D721Med (cell line): ENCODE data around the gene WDR12.

Experiments
- DNase-seq: peaks from one replicate; pipeline ENCODE4 v3.0.0; 2011; ENCODE audit warnings: low spot score; ENCODE audit not compliant: insufficient read length
- FAIRE-seq: peaks from 2 replicates; lab custom pipeline; 2011; peaks lifted over from hg19 to GRCh38; lab: Jason Lieb, UNC
- TF ChIP-seq, protein P1 (sequence below): IDR thresholded peaks from 2 replicates; pipeline ENCODE4 v1.5.1; 2012; ENCODE audit warnings: mild to moderate bottlenecking, control low read depth; ENCODE audit not compliant: insufficient read depth; ENCODE audit errors: missing control alignments

WDR12 gene

DNA sequence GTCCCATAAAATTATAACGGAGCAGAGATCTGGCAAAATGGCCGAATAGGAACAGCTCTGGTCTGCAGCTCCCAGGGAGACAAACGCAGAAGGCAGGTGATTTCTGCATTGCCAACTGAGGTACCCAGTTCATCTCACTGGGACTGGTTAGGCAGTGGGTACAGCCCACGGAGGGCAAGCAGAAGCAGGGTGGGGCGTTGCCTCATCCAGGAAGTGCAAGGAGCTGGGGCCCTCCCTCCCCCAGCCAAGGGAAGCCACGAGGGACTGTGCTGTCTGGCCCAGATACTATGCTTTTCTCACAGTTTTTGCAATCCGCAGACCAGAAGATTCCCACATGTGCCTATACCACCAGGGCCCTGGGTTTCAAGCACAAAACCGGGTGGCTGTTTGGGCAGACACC, 62.7 kb downstream of the WDR12 start:
- TF ChIP-seq, protein P1, sequence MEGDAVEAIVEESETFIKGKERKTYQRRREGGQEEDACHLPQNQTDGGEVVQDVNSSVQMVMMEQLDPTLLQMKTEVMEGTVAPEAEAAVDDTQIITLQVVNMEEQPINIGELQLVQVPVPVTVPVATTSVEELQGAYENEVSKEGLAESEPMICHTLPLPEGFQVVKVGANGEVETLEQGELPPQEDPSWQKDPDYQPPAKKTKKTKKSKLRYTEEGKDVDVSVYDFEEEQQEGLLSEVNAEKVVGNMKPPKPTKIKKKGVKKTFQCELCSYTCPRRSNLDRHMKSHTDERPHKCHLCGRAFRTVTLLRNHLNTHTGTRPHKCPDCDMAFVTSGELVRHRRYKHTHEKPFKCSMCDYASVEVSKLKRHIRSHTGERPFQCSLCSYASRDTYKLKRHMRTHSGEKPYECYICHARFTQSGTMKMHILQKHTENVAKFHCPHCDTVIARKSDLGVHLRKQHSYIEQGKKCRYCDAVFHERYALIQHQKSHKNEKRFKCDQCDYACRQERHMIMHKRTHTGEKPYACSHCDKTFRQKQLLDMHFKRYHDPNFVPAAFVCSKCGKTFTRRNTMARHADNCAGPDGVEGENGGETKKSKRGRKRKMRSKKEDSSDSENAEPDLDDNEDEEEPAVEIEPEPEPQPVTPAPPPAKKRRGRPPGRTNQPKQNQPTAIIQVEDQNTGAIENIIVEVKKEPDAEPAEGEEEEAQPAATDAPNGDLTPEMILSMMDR = no peak
- no peak for DNase-seq
- FAIRE-seq = no peak

DNA sequence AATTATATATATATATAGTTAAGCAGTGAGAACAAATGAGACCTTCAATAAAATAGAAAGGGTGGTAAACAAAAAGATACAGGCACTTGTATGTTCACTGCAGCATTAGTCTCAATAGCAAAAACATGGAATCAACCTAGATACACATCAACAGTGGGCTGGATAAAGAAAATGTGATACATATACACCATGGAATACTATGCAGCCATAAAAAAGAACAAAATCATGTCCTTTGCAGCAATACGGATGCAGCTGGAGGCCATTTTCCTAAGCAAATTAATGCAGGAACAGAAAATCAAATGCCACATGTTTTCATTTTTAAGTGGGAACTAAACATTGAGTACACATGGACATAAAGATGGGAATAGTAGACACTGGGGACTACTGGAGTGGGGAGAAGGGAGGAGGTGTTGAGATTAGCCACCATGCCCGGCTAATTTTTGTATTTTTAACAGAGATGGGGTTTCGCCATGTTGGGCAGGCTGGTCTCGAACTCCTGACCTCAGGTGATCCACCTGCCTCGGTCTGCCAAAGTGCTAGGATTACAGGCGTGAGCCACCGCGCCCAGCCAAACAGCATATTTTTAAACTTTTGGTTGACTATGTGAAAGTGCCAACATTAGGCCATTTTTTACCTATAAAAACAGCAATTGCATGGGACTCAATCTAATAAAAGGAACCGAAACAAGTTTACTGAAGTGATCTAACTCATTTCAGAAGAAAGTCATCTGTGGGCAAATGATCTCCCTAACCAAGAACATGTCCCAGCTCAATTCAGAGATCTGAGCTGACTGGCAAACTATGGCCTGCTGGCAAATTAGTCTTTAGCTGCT, 63.6 kb downstream of the WDR12 start:
- TF ChIP-seq, protein P1 = no peak
- DNase-seq (no peak), FAIRE-seq (no peak)

DNA sequence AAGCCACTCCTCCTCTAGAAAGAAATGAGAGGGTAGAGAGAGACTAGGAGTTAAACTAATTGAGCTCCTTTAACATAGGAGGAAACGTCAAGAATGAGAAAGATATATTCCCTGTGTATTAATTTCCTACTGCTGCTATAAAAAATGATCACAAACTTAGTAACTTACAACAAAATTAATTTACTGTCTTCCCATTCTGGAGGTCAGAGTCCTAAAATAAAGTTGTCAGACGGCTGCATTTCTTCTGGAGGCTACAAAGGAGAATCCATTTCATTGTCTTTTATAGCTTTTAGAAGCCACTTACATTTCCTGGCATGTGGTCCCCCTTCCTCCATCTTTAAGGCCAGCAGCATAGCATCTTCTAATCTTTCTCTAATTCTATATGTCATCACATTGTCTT, 66.8 kb downstream of the WDR12 start:
- TF ChIP-seq, protein P1 = no peak
- no peak for FAIRE-seq

DNA sequence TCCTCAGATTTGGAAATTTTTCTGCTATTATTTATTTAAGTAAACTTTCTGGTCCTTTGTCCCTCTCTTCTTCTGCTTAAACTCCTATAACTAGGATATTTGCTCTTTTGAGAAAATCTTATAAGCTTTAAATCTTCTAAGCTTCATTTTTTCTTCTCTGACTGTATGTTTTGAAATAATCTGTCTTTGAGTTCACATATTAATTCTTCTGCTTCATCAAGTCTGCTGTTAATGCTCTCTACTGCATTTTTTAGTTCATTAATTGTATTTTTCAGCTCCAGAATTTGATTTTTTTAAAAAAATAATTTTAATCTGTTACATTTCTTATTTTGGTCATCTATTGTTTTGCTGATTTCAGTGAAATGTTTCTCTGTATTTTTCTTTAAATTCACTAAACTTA, 68.8 kb downstream of the WDR12 start:
- DNase-seq (no peak), FAIRE-seq (no peak)
- TF ChIP-seq, protein P1 = no peak

More for the DNA sequence above, 66.8 kb downstream of the WDR12 start:
- DNase-seq = no peak

DNA sequence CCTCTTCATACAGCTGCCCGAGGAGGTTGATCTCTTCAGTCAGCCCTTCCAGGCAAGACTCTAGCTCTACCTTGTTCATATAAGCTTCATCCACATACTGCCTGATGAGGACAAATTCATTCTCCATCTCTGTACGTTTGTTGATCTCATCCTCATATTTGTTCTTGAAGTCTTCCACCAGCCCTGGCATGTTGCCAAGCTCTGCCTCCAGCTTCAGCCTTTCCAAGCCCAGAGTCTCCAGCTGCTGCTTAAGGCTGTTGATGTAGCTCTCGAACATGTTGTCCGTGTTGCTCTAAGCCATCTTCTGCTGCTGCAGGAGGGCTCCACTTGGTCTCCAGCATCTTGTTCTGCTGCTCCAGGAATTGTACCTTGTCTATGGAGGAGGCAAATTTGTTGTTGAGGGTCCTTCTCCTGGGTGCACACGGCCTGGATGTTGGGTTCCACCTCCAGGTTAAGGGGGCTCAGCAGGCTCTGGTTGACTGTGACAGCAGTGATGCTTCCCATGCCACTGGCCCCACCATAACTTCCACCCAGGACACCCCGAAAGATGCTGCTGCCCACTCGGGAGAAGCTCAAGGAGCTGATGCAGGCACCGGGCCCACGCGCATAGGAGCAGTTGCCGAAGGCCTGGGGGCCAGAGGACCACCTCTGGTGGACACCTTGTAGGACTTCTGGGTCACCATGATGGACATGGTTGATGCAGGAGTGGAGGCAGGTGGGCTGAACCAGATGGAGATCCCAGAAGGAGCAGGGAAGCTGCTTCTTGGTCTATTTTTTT, 70.2 kb downstream of the WDR12 start:
- FAIRE-seq (no peak), DNase-seq (no peak)
- TF ChIP-seq, protein P1 = no peak

DNA sequence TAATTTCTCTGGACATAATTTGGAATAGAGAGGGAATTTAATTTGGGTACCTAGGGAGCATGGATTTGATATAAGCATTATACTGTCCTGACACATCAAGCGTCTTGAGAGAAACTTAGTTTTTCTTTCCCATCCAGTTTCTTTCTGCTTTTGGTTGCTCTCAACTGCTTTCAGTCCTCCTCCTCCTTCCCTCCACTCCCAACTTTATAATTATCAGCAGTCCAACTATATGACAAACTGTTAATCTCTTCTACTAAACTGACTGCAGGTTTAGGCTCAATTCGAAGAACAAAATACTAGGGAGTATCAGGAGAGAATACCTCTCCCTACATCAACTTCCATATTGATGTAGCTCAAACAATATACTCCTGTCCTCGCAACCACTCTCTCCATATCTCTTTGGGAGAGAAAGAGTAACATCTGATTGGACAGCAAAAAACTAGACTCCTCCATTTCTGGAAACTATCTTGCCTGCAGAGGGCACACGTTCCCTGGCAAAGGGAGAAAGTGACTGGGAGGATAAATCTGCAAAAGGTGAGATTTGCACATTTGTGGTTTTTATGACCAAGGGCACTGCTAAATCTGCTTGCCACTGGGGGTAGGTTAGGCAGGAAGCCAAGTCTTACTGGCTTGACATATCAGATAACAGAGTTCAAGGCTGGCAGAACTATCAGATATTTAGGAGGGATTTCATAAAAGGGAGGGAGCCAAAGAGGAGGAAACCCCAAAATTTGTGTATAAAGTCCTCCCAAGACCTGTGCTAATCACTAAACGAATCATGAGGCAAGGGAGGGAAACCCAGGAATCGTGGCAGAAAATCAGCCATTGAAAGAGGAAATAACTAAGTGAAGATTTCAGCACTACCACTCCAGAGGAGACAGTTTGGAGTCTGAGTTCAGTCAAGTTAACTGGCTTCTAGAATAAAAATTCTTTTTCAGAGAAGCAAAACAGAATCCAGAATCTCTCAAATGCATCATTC, 79.9 kb downstream of the WDR12 start:
- TF ChIP-seq, protein P1 = peak; percentile 83
- FAIRE-seq (peak; percentile 64), DNase-seq (no peak)
